HS-5 (cell line): ENCODE results near the gene DPP3.
"Not testable (repeated sequence)": the region's sequence is repeated elsewhere in the genome, so short reads cannot be mapped to it uniquely, and the experiment has no call there.

Source experiments
- DNase-seq: peaks from one replicate; pipeline ENCODE4 v3.0.0-alpha.2; 2012; ENCODE audit warnings: low read depth

Gene DPP3

GRCh38 chr11:66480117-66480938, at the start of gene DPP3:
DPP3 (plus strand) TSS chr11:66480434; CDS start chr11:66482201, 1,767 bp downstream.
- peak; percentile 83 for DNase-seq

DNA sequence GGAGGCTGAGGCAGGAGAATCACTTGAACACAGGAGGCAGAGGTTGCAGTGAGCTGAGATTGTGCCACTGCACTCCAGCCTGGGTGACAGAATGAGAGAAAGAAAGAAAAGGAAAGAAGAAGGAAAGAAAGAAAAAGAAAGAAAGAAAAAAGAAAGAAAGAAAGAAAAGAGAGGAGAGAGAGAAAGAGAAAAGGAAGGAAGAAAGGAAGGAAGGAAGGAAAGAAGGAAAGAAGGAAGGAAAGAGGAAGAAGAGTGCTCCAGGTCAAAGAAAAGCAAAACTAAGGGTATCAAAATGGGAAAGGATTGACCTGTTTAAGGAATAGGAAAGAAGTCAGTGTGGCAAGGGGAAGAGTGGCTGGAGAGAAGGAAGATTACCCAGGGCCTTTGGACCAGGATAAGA, 48.9 kb upstream of the DPP3 start:
- DNase-seq, result not testable (repeated sequence)

- DNase-seq, result not testable (repeated sequence)
Measured at GRCh38 chr11:66431871-66432329, 48.3 kb upstream of the DPP3 start.

- no peak for DNase-seq
Measured at GRCh38 chr11:66432597-66432996, 47.6 kb upstream of the DPP3 start.

- no peak for DNase-seq
Measured at GRCh38 chr11:66437979-66438503, 42.2 kb upstream of the DPP3 start.

DNA sequence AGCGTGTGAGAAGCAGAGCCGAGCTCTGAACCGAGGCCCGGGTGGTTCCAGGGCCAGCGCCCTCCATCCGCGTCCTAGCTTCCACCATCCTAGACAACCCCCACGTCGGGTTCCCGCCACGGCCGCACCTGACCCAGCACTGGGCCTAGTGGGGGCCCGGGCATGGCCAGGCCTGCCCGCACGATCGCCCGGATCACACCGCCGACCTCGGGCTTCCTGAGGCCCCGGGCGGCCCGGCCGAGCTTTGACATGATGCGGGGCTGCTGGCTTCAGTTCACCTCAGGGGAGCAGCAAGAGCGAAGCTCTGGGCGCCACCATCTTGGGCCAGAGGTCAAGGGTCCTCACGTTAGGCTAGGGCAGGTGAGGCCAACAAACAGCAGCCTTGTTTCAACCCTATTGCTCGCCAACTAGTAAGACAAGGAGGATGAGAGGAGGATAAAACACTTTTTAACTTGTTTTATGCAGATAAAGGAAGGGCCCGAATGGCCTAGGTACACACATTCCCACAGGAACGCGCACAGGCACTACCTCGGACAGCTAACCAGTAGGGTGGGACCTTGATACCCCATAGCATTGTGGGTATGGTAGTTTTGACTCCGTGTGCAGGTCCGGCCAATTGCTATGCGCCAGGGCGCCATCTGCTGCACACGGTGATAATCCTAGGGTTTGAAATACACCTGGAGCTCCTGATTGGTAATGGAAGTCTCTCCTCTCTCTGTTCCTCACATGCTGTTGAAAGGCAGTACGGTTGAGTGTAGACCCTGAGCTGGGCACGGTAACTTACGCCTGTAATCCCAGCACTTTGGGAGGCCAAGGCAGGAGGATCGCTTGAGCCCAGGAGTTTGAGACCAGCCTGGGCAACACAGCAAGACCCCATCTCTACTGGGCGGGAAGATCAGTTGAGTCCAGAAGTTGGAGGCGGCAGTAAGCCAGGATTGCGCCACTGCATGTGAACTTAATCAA, 41.4 kb upstream of the DPP3 start, which contains the start of gene MRPL11:
TSS of gene MRPL11 (minus strand) at position 345 of the 963 bp plus-strand sequence. CDS start at position 251, 94 bp downstream.
- peak; percentile 88 for DNase-seq

DNA sequence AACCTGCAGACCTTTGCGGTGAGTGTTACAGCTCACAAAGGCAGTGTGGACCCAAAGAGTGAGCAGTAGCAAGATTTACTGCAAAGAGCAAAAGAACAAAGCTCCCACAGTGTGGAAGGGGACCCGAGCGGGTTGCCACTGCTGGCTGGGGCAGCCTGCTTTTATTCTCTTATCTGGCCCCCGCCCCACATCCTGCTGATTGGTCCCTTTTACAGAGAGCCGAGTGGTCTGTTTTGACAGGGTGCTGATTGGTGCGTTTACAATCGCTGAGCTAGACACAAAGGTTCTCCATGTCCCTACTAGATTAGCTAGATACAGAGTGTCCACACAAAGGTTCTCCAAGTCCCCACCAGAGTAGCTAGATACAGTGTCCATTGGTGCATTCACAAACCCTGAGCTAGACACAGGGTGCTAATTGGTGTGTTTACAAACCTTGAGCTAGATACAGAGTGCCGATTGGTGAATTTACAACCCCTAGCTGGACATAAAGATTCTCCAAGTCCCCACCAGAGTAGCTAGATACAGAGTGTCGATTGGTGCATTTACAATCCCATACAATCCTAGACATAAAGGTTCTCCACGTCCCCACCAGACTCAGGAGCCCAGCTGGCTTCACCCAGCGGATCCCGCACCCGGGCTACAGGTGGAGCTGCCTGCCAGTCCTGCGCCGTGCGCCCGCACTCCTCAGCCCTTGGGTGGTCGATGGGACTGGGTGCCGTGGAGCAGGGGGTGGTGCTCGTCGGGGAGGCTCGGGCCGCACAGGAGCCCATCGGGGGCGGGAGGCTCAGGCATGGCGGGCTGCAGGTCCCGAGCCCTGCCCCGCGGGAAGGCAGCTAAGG, 39.9 kb upstream of the DPP3 start:
- DNase-seq, result not testable (repeated sequence)

DNA sequence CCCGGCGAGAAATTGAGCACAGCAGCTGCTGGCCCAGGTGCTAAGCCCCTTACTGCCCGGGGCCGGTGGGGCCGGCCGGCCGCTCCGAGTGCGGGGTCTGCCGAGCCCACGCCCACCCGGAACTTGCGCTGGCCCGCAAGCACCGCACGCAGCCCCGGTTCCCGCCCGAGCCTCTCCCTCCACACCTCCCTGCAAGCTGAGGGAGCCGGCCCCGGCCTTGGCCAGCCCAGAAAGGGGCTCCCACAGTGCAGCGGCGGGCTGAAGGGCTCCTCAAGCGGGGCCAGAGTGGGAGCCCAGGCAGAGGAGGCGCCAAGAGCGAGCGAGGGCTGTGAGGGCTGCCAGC, 39.3 kb upstream of the DPP3 start:
- not testable (repeated sequence) for DNase-seq

DNA sequence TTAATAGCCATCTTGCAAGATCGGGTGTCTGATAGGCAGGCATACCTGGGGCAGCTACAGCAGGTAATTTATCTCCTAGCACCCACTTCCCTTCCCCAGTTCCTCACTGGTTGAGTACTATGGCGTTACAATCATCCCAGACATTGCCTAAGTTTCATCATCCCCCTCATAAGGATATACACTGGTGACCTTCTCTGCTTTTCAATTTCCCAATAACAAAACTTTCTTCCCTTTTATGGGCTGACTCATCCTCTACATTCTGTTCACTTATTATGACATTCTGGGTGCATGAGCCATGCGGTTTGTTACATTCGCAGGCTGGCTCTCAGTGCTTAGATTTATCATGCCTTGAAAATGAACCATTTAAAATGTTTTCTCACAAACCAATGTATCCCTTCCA, 36.6 kb upstream of the DPP3 start:
- peak; percentile 93 for DNase-seq

DNA sequence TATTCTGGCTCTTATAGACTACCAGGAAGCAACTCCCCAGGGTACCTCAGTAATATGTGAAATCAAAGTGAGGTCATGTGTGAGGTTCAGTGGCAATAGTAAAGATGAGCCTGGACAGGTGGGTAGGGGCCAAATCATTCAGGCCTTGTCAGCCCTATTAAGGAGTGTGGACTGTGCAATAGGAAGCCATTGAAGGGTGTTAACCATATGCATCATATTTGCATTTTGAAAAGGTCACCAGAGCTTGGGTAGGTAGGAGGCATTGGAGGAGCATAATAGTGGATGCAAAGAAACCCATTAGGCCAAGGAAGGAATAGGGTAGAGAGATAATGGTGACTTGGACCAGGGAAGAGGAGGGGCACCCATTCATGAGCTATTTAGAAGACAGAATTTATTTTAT, 33.2 kb upstream of the DPP3 start:
- no peak for DNase-seq

GRCh38 chr11:66448523-66448922, 31.7 kb upstream of the DPP3 start:
- no peak for DNase-seq

- DNase-seq, result no peak
Measured at GRCh38 chr11:66450560-66450959, 29.7 kb upstream of the DPP3 start.

GRCh38 chr11:66451663-66452062, 28.6 kb upstream of the DPP3 start:
- DNase-seq, result no peak

DNA sequence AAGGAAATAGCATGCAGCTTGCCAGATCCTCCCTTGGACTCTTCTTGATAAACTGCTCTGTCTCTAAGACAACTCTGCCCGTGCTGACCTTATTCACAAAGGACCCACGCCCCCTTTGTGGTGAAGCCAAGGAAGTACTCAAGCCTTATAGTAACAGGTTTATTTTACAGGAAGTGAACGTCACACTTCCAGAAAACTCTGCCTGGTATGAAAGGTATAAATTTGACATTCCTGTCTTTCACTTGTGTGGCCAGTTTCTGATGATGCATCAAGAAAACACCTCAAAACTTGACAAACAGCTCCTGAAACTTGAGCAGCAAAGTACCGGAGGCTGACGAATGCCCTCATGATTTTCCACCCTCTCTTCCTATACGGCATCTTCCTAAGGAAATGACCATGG, 26.0 kb upstream of the DPP3 start:
- DNase-seq, result no peak

DNA sequence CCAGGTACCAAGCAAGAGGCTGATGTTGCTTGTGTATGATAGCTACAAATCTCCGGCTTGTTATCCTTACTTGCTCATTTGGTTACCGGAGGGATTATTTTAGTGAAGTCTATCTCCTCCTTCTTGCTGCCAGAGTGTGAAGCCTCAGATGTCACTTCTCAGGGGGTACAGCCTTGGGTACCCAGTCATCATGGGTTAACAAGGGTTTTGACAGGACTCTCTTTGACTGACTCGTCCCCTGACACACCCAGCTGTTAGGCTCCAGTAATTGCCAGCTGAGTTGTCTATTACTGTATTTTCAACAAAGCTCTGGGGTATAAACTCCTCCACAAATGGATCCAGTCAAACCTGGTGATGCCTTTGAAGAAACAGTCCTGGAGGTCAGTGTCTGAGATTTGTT, 25.4 kb upstream of the DPP3 start:
- DNase-seq, result no peak

DNA sequence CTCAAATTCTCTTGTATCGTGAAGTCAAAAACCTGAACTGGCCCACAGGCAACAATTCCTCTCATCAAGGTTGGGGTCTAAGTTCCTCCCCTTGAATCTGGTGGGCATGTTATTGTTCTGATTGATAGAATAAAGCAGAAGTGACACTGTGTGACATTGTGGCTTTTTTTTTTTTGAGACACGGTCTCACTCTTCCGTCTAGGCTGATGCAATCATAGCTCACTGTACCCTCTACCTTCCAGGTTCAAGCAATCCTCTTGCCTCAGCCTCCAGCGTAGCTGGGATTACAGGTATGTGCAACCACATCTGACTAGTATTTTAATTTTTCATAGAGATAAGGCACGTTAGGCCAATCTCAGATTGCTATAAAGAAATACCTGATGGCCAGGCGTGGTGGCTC, 22.4 kb upstream of the DPP3 start:
- no peak for DNase-seq

DNA sequence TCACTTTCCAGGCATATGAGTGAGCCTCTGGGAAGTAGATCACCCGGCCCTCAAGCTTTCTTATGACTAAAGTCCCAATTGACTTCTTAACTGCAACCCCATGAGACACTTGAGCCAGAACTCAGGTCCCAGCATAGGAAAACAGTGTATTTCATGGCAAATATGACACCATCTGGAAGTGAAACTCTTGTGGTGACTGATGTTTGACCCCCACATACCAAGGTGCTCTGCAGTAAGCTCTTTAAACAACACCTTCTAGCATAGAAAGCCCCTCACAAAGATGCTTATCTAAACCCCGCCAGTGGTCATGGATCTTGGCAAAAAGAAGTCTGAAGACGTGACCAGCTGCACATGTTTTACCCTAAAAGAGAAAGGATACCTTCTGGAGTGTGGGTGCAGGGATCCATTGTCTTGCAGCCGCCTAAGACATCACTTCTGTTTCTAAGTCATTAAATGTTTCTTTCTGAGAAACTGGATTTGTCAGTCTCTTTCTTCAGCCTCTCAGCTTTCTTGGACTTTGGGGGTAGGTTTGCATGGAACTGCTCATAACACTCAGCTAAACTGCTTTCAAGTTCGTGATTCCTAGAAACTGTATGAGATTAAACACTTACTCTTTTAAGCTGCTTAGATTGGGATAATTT, 21.0 kb upstream of the DPP3 start:
- DNase-seq, result no peak

- DNase-seq, result no peak
Measured at GRCh38 chr11:66462010-66462409, 18.2 kb upstream of the DPP3 start.

DNA sequence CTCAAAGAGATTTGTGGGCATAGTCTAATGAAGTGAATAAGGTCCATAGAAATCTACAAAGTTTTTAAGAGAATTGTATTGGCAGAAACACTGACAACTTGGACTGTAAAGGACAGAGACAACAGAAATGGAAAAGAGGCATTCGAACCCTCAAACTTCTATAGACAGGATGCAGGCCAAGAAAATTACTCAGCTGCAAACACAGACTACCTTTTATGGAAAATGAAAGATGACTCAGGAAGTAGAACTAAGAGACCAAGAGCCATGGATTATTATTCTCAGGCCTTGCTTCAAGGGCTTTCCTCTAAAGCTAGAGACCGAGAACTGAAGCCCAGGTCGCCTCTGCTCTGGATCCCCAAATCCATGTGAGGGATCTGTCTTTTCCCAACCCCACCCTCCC, 17.3 kb upstream of the DPP3 start:
- DNase-seq, result no peak

GRCh38 chr11:66464116-66464515, 16.1 kb upstream of the DPP3 start:
- DNase-seq, result not testable (repeated sequence)

- no peak for DNase-seq
Measured at GRCh38 chr11:66464916-66465315, 15.3 kb upstream of the DPP3 start.
